DND-41 (cell line): ENCODE measurements around the gene ZNF3.

Experiments
- CTCF ChIP-seq: IDR thresholded peaks from 2 replicates; pipeline ENCODE4 v1.5.1; 2012; ENCODE audit warnings: borderline replicate concordance, low read length, moderate library complexity, mild to moderate bottlenecking; ENCODE audit not compliant: poor library complexity, severe bottlenecking; ENCODE audit errors: extremely low read depth
- EZH2 ChIP-seq: IDR thresholded peaks from 3 replicates; pipeline ENCODE4 v1.6.1; 2012; ENCODE audit warnings: borderline replicate concordance, low read depth, mild to moderate bottlenecking, moderate library complexity, low read length, inconsistent platforms; ENCODE audit not compliant: severe bottlenecking

GRCh38 chr7:100088621-100089457 lies 7.3 kb upstream of the ZNF3 start, which contains the start of gene COPS6:
- TF ChIP-seq EZH2 (no peak), CTCF (no peak)
